HepG2 (cell line): ENCODE measurements around the gene ZDHHC11. TPM values are rescaled to one million over a fixed set of nuclear protein-coding genes. Genes with fewer than 3 reads are reported as not detected.
"Not testable (repeated sequence)": the region's sequence is repeated elsewhere in the genome, so short reads cannot be mapped to it uniquely, and the experiment has no call there.

Experiments
- ATAC-seq: fragments of 200-7000 bp; cut with Tn5 transposase; 3 replicates; pipeline ENCODE4 v1.9.1; 2020; ENCODE audit warnings: mild to moderate bottlenecking, moderate library complexity
- BruUV-seq: library from RNA; stranded (reverse); fragments of 400-500 nt; replicated peaks from 2 replicates; lab custom pipeline; 2021; lab: Mats Ljungman, UMichigan
- CTCF ChIA-PET: fragments of 300-600 bp; formaldehyde crosslinking; extraction: SDS; loops from one replicate; lab custom pipeline; 2021; ENCODE audit warnings: low total read pairs, inconsistent platforms, low intra/inter-chr PET ratio; lab: Yijun Ruan, JAX
- POLR2A ChIA-PET: fragments of 350-600 bp; sonication (Branson Sonifier 250); formaldehyde crosslinking; loops from one replicate; lab custom pipeline; 2020; ENCODE audit warnings: antibody characterized with exemption, inconsistent platforms; lab: Yijun Ruan, JAX
- DNase-seq: peaks from one replicate; pipeline ENCODE4 v3.0.0-alpha.2; 2015; ENCODE audit warnings: low spot score
- FAIRE-seq: peaks from 3 replicates; lab custom pipeline; 2011; peaks lifted over from hg19 to GRCh38; lab: Jason Lieb, UNC
- H2AFZ ChIP-seq: one replicate; pipeline ENCODE4 v1.6.1; 2011; ENCODE audit warnings: low read length, inconsistent platforms
- H3K27ac ChIP-seq: fragments of 300-600 bp; 3 replicates; pipeline ENCODE4 v1.8.0; 2011; ENCODE audit warnings: mixed run types, mild to moderate bottlenecking, mixed read lengths, low read length, inconsistent platforms; ENCODE audit not compliant: insufficient read depth; ENCODE audit errors: extremely low read length
- H3K27me3 ChIP-seq, 2 experiments: fragments of 200-600 bp in 1 of 2; 2 replicates in 1 of 2; 3 replicates in 1 of 2; pipeline versions ENCODE4 v1.6.0 to v1.8.0; 2011; ENCODE audit warnings: low read length in 2 of 2, mild to moderate bottlenecking in 2 of 2, moderate library complexity in 2 of 2, inconsistent platforms in 1 of 2; ENCODE audit not compliant: insufficient read depth in 2 of 2, control insufficient read depth in 1 of 2
- H3K36me3 ChIP-seq, 2 experiments: fragments of 200-600 bp in 1 of 2; replicated peaks in 1 of 2; 2 replicates in 1 of 2; 3 replicates in 1 of 2; pipeline versions ENCODE4 v1.5.1 to v1.8.0; 2011; ENCODE audit warnings: low read length in 2 of 2, inconsistent platforms in 1 of 2; ENCODE audit not compliant: insufficient read depth in 2 of 2, control insufficient read depth in 1 of 2
- H3K4me1 ChIP-seq: 2 replicates; pipeline ENCODE4 v1.5.1; 2012; ENCODE audit warnings: low read length, inconsistent platforms; ENCODE audit not compliant: insufficient read depth
- H3K4me2 ChIP-seq: 2 replicates; pipeline ENCODE4 v1.6.0; 2011; ENCODE audit warnings: low read depth, low read length, inconsistent platforms
- H3K4me3 ChIP-seq, 3 experiments: fragments of 200-600 bp in 1 of 3; sonication (generic), shearing (Covaris generic) in 1 of 3; replicated peaks in 1 of 3; 2 replicates each; pipeline ENCODE4 v1.5.1; 2011 to 2016; ENCODE audit warnings: low read length in 3 of 3, inconsistent platforms in 2 of 3, low read depth in 2 of 3, mild to moderate bottlenecking in 2 of 3, control low read depth in 1 of 3, mixed read lengths in 1 of 3; ENCODE audit not compliant: insufficient read depth in 1 of 3
- H3K79me2 ChIP-seq: one replicate; pipeline ENCODE4 v1.6.1; 2011; ENCODE audit warnings: low read length, inconsistent platforms; ENCODE audit not compliant: insufficient read depth
- H3K9ac ChIP-seq: 2 replicates; pipeline ENCODE4 v1.6.0; 2011; ENCODE audit warnings: mild to moderate bottlenecking, low read depth, low read length, inconsistent platforms; ENCODE audit not compliant: insufficient read depth
- H3K9me3 ChIP-seq: 2 replicates; pipeline ENCODE4 v1.5.1; 2012; ENCODE audit warnings: mild to moderate bottlenecking, low read length
- H4K20me1 ChIP-seq: 2 replicates; pipeline ENCODE4 v1.6.0; 2011; ENCODE audit warnings: inconsistent platforms, mild to moderate bottlenecking, low read length, moderate library complexity; ENCODE audit not compliant: insufficient read depth
- ATF7-NPFF ChIP-seq: sonication (generic); formaldehyde crosslinking; IDR thresholded peaks from 2 replicates; pipeline ENCODE4 v1.8.1; 2023; ENCODE audit warnings: mild to moderate bottlenecking, low read depth, missing genetic modification reagents, moderate library complexity
- HMGA1 ChIP-seq: sonication (generic); formaldehyde crosslinking; conservative IDR thresholded peaks from 2 replicates; pipeline ENCODE4 v1.4.0; 2020; ENCODE audit warnings: missing genetic modification reagents
- KDM5A ChIP-seq: fragments of 200-600 bp; sonication (generic); IDR thresholded peaks from 2 replicates; pipeline ENCODE4 v1.7.0; 2018; ENCODE audit warnings: antibody characterized with exemption, mild to moderate bottlenecking, low read length, borderline replicate concordance
- RFX5 ChIP-seq: IDR thresholded peaks from 2 replicates; pipeline ENCODE4 v1.6.1; 2011; ENCODE audit warnings: low read depth, low read length, improper control_type of control experiment
- ZFX ChIP-seq: sonication (generic); formaldehyde crosslinking; IDR thresholded peaks from 2 replicates; pipeline ENCODE4 v1.4.0; 2020; ENCODE audit warnings: mild to moderate bottlenecking, low read depth, missing genetic modification reagents, moderate library complexity
- ZNF44 ChIP-seq: sonication (generic); formaldehyde crosslinking; IDR thresholded peaks from 2 replicates; pipeline ENCODE4 v1.5.1; 2020; ENCODE audit warnings: mild to moderate bottlenecking, missing genetic modification reagents
- ZNF615 ChIP-seq: sonication (generic); formaldehyde crosslinking; IDR thresholded peaks from 2 replicates; pipeline ENCODE4 v1.5.0; 2020; ENCODE audit warnings: mild to moderate bottlenecking, missing genetic modification reagents, borderline replicate concordance
- WGBS: methylation state at CpG from one replicate; pipeline ENCODE4 v1.1.6; 2017; ENCODE audit warnings: low lambda C conversion rate; 5-methylcytosine and 5-hydroxymethylcytosine counted together
- in situ Hi-C: cut with HindIII; loops from 2 replicates; pipeline ENCODE4 v1.10.0; 2017; ENCODE audit warnings: low pct_unique_long_range_greater_than_20kb; ENCODE audit not compliant: extremely low pct_ligation_motif_present
- intact Hi-C: fragments of 100-400 bp; cut with micrococcal nuclease; formaldehyde crosslinking; loops from one replicate; pipeline ENCODE4 v1.10.0; 2022; ENCODE audit not compliant: unreplicated experiment
- polyA plus RNA-seq, 8 experiments: library from polyadenylated mRNA; depleted of rRNA in 3 of 8; stranded (reverse) in 7 of 8; unstranded in 1 of 8; fragments of >200 nt; fragmentation: Illumina TruSeq in 4 of 8; extraction: Trizol in 4 of 8; gene quantifications; 2 replicates each; pipeline versions ENCODE4 v1.2.1 to v1.2.3, GENCODE V29; 2011 to 2016; ENCODE audit warnings: low read depth in 4 of 8, missing spikeins in 1 of 8, mixed read lengths in 1 of 8; ENCODE audit not compliant: insufficient read depth in 1 of 8
- total RNA-seq, 5 experiments: library from RNA; depleted of rRNA; stranded (reverse); fragments of >200 nt; fragmentation: Illumina TruSeq; extraction: Trizol; gene quantifications; 2 replicates each; pipeline ENCODE4 v1.2.3, GENCODE V29; 2016; ENCODE audit warnings: low read depth in 1 of 5

ZDHHC11 gene
- total and polyA plus RNA-seq, 2 of the 13 experiments (the other 11 are each of a cell fraction or from before 2014, with no cell fraction given) = 2.1 to 4.0 TPM

- in situ Hi-C loops = no loop called here
- 70% methylated on average over 3 of the region's 3 CpGs for WGBS
- no peak overlapping the region for H3K4me3 ChIP-seq
- TF ChIP-seq KDM5A (no peak), ZFX (CRISPR knock-in tag) (no peak), HMGA1 (no peak), ZNF615 (CRISPR knock-in tag) (no peak), ATF7-NPFF (CRISPR knock-in tag) (no peak), ZNF44 (CRISPR knock-in tag) (no peak), RFX5 (no peak)
- no peaks in the 10 kb centered on the region for H4K20me1 ChIP-seq
- no peaks in the 10 kb centered on the region for H3K9me3 ChIP-seq
- no peaks in the 10 kb centered on the region for H3K27me3 ChIP-seq
- H3K4me1 ChIP-seq = no peaks in the 10 kb centered on the region
- H3K36me3 ChIP-seq = no peaks in the 10 kb centered on the region
- no peak overlapping the region for H3K4me2 ChIP-seq
- no peak for ATAC-seq
- ChIA-PET CTCF (no interaction called here), POLR2A (no interaction called here)
- no peak overlapping the region for H3K27ac ChIP-seq
- H2AFZ ChIP-seq = no peak overlapping the region
- no TSS peak for BruUV-seq
- FAIRE-seq = no peak
- no peak for DNase-seq
- no peaks in the 10 kb centered on the region for H3K79me2 ChIP-seq
- no peak overlapping the region for H3K9ac ChIP-seq
- intact Hi-C loops = no loop called here
These were observed 35.3 kb downstream of the ZDHHC11 start for GRCh38 chr5:815449-815848.

- FAIRE-seq, H3K4me2 ChIP-seq, DNase-seq, H3K4me3 ChIP-seq, POLR2A ChIA-PET, intact Hi-C loops, H3K9ac ChIP-seq, H3K36me3 ChIP-seq, H3K27me3 ChIP-seq, in situ Hi-C loops, BruUV-seq, H3K79me2 ChIP-seq, ATAC-seq, CTCF ChIA-PET, H3K27ac ChIP-seq, H4K20me1 ChIP-seq, H3K4me1 ChIP-seq, H2AFZ ChIP-seq, H3K9me3 ChIP-seq: not testable (repeated sequence)
- 80% methylated on average over 2 of the region's 5 CpGs for WGBS
These were observed 37.2 kb downstream of the ZDHHC11 start for GRCh38 chr5:813575-813974.
